ENCODE results near the gene SCAMP1.

- TF ChIP-seq CTCF (IDR thresholded peaks at IDR 0.05): no peak
- TF ChIP-seq MAX (CRISPR knock-in tag; IDR thresholded peaks at IDR 0.05): no peak
- TF ChIP-seq MYBL2 (CRISPR knock-in tag; IDR thresholded peaks at IDR 0.05): no peak
- TF ChIP-seq TEAD4 (CRISPR knock-in tag; IDR thresholded peaks at IDR 0.05): no peak
- TF ChIP-seq ZNF512 (CRISPR knock-in tag; IDR thresholded peaks at IDR 0.05; ENCODE audit: borderline replicate concordance): no peak
- no peak for TF ChIP-seq IRF1 (CRISPR knock-in tag; IDR thresholded peaks at IDR 0.05)
- TF ChIP-seq SP1 (CRISPR knock-in tag; conservative IDR thresholded peaks at IDR 0.05): no peak
- no peak for TF ChIP-seq ZNF121 (CRISPR knock-in tag; IDR thresholded peaks at IDR 0.05)
Measured at GRCh38 chr5:78405829-78406750, 45.7 kb downstream of the SCAMP1 start.

All from WTC11 (cell line).